HEK293 (cell line): ENCODE results near the gene POM121L2.

Experiments
- GFI1B ChIP-seq: fragments of 450-650 bp; formaldehyde crosslinking; IDR thresholded peaks from 2 replicates; pipeline ENCODE4 v1.5.1; 2016; ENCODE audit warnings: missing biosample characterization, missing genetic modification characterization
- GLI4 ChIP-seq: fragments of 450-650 bp; formaldehyde crosslinking; IDR thresholded peaks from 2 replicates; pipeline ENCODE4 v1.5.1; 2016; ENCODE audit warnings: missing biosample characterization, missing genetic modification characterization
- HIC1 ChIP-seq: fragments of 450-650 bp; formaldehyde crosslinking; IDR thresholded peaks from 2 replicates; pipeline ENCODE4 v1.5.1; 2016; ENCODE audit warnings: missing biosample characterization, missing genetic modification characterization
- HOXD13 ChIP-seq: sonication (generic); formaldehyde crosslinking; IDR thresholded peaks from 2 replicates; pipeline ENCODE4 v1.8.0; 2022; ENCODE audit warnings: missing genetic modification reagents, borderline replicate concordance
- REST ChIP-seq: fragments of 450-650 bp; formaldehyde crosslinking; IDR thresholded peaks from 2 replicates; pipeline ENCODE4 v1.5.1; 2016; ENCODE audit warnings: missing biosample characterization, missing genetic modification characterization
- SETDB1 ChIP-seq: IDR thresholded peaks from one replicate; pipeline ENCODE4 v1.6.1; 2017; ENCODE audit warnings: mild to moderate bottlenecking, low read length, moderate library complexity, mixed read lengths; ENCODE audit not compliant: insufficient read length
- YY1 ChIP-seq: fragments of 450-650 bp; formaldehyde crosslinking; IDR thresholded peaks from 2 replicates; pipeline ENCODE4 v1.5.1; 2018; ENCODE audit warnings: missing biosample characterization, missing genetic modification characterization
- ZBTB17 ChIP-seq: fragments of 450-650 bp; formaldehyde crosslinking; IDR thresholded peaks from 2 replicates; pipeline ENCODE4 v1.5.1; 2016; ENCODE audit warnings: missing biosample characterization, missing genetic modification characterization
- ZNF138 ChIP-seq: fragments of 450-650 bp; formaldehyde crosslinking; IDR thresholded peaks from 2 replicates; pipeline ENCODE4 v1.5.1; 2016; ENCODE audit warnings: missing biosample characterization, missing genetic modification characterization, borderline replicate concordance
- ZNF18 ChIP-seq: fragments of 450-650 bp; formaldehyde crosslinking; IDR thresholded peaks from 2 replicates; pipeline ENCODE4 v1.5.1; 2016; ENCODE audit warnings: missing biosample characterization, missing genetic modification characterization
- ZNF202 ChIP-seq: fragments of 450-650 bp; formaldehyde crosslinking; IDR thresholded peaks from 2 replicates; pipeline ENCODE4 v1.5.1; 2016; ENCODE audit warnings: missing biosample characterization, missing genetic modification characterization, borderline replicate concordance
- ZNF214 ChIP-seq: fragments of 450-650 bp; formaldehyde crosslinking; IDR thresholded peaks from 2 replicates; pipeline ENCODE4 v1.5.1; 2017; ENCODE audit warnings: missing biosample characterization, mild to moderate bottlenecking, missing genetic modification characterization, borderline replicate concordance
- ZNF24 ChIP-seq: fragments of 450-650 bp; formaldehyde crosslinking; IDR thresholded peaks from 2 replicates; pipeline ENCODE4 v1.5.1; 2016; ENCODE audit warnings: missing biosample characterization, missing genetic modification characterization
- ZNF391 ChIP-seq: fragments of 450-650 bp; formaldehyde crosslinking; IDR thresholded peaks from 2 replicates; pipeline ENCODE4 v1.5.1; 2016; ENCODE audit warnings: low read depth, missing biosample characterization, missing genetic modification characterization, borderline replicate concordance
- ZNF48 ChIP-seq: fragments of 450-650 bp; formaldehyde crosslinking; IDR thresholded peaks from 2 replicates; pipeline ENCODE4 v1.5.1; 2016; ENCODE audit warnings: missing biosample characterization, missing genetic modification characterization
- ZNF610 ChIP-seq: fragments of 450-650 bp; formaldehyde crosslinking; IDR thresholded peaks from 2 replicates; pipeline ENCODE4 v1.5.1; 2016; ENCODE audit warnings: missing biosample characterization, missing genetic modification characterization, borderline replicate concordance
- ZNF658 ChIP-seq: fragments of 450-650 bp; formaldehyde crosslinking; IDR thresholded peaks from 2 replicates; pipeline ENCODE4; 2016; ENCODE audit warnings: missing biosample characterization, missing genetic modification characterization
- ZNF660 ChIP-seq: fragments of 450-650 bp; IDR thresholded peaks from 2 replicates; pipeline ENCODE4 v1.5.1; 2018; ENCODE audit warnings: missing biosample characterization, mild to moderate bottlenecking, missing genetic modification characterization
- ZNF677 ChIP-seq: fragments of 450-650 bp; IDR thresholded peaks from 2 replicates; pipeline ENCODE4 v1.5.0; 2018; ENCODE audit warnings: missing biosample characterization, mild to moderate bottlenecking, missing genetic modification characterization, moderate library complexity
- ZNF792 ChIP-seq: fragments of 450-650 bp; formaldehyde crosslinking; IDR thresholded peaks from 2 replicates; pipeline ENCODE4 v1.5.1; 2016; ENCODE audit warnings: missing biosample characterization, missing genetic modification characterization
- ZNF837 ChIP-seq: fragments of 450-650 bp; formaldehyde crosslinking; IDR thresholded peaks from 2 replicates; pipeline ENCODE4 v1.5.1; 2016; ENCODE audit warnings: missing biosample characterization, missing genetic modification characterization
- ZSCAN18 ChIP-seq: fragments of 450-650 bp; formaldehyde crosslinking; IDR thresholded peaks from 2 replicates; pipeline ENCODE4 v1.5.1; 2016; ENCODE audit warnings: missing biosample characterization, missing genetic modification characterization
- ZSCAN5A ChIP-seq: fragments of 450-650 bp; formaldehyde crosslinking; IDR thresholded peaks from 2 replicates; pipeline ENCODE4 v1.5.1; 2016; ENCODE audit warnings: missing biosample characterization, missing genetic modification characterization
- TF ChIP-seq, protein P1 (sequence below): IDR thresholded peaks from 2 replicates; pipeline ENCODE4 v1.6.1; 2011; ENCODE audit warnings: mild to moderate bottlenecking, low read depth, low read length, borderline replicate concordance
- TF ChIP-seq, protein P2 (sequence below): fragments of 450-650 bp; formaldehyde crosslinking; IDR thresholded peaks from 2 replicates; pipeline ENCODE4 v1.5.1; 2016; ENCODE audit warnings: missing biosample characterization, missing genetic modification characterization
- TF ChIP-seq, protein P3 (sequence below): fragments of 450-650 bp; formaldehyde crosslinking; IDR thresholded peaks from 2 replicates; pipeline ENCODE4 v1.5.1; 2016; ENCODE audit warnings: missing biosample characterization, missing genetic modification characterization

The POM121L2 gene

DNA sequence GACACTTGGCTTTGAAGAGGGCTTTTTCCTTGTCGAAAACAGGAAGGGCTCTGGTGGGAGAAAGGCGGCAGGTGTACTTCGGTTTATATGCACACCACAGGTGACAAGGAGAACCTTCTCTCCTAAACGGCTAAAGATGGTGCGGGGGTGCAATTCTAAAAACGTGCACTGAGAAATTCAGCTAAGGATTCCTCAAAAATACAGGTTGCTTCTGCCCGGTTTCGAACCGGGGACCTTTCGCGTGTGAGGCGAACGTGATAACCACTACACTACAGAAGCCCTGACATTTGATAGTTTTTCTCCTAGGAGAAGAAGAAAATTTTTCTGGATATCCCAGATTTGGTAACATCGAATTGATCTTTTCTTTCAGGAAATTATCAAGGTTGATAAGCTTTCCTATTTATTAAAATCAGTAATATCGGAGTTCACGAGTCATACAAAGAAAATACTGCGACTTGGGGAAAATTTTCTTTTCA is 32.0 kb downstream of the POM121L2 start (continued):
- TF ChIP-seq ZSCAN5A (tag by site-specific recombination): no peak
- TF ChIP-seq ZNF18: no peak
- TF ChIP-seq YY1: peak; percentile 49; the same call in 1 of the 2 replicates
- TF ChIP-seq ZNF48: no peak
- TF ChIP-seq GFI1B: 0 out of 2 replicates have a peak, but pooled peaks have one; percentile 28
- TF ChIP-seq ZNF792 (tag by site-specific recombination): no peak
- TF ChIP-seq GLI4 (tag by site-specific recombination): no peak
- TF ChIP-seq, protein P1, sequence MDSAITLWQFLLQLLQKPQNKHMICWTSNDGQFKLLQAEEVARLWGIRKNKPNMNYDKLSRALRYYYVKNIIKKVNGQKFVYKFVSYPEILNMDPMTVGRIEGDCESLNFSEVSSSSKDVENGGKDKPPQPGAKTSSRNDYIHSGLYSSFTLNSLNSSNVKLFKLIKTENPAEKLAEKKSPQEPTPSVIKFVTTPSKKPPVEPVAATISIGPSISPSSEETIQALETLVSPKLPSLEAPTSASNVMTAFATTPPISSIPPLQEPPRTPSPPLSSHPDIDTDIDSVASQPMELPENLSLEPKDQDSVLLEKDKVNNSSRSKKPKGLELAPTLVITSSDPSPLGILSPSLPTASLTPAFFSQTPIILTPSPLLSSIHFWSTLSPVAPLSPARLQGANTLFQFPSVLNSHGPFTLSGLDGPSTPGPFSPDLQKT: no peak
- TF ChIP-seq ZNF202 (tag by site-specific recombination): no peak
- no peak for TF ChIP-seq ZNF214 (tag by site-specific recombination)
- TF ChIP-seq, protein P2, sequence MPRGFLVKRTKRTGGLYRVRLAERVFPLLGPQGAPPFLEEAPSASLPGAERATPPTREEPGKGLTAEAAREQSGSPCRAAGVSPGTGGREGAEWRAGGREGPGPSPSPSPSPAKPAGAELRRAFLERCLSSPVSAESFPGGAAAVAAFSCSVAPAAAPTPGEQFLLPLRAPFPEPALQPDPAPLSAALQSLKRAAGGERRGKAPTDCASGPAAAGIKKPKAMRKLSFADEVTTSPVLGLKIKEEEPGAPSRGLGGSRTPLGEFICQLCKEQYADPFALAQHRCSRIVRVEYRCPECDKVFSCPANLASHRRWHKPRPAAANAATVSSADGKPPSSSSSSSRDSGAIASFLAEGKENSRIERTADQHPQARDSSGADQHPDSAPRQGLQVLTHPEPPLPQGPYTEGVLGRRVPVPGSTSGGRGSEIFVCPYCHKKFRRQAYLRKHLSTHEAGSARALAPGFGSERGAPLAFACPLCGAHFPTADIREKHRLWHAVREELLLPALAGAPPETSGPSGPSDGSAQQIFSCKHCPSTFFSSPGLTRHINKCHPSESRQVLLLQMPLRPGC (tag by site-specific recombination): peak; percentile 47; the same call in 1 of the 2 replicates
- no peak for TF ChIP-seq SETDB1
- no peak for TF ChIP-seq ZNF658
- TF ChIP-seq HIC1 (tag by site-specific recombination): no peak
- TF ChIP-seq ZNF837 (tag by site-specific recombination): no peak
- TF ChIP-seq, protein P3, sequence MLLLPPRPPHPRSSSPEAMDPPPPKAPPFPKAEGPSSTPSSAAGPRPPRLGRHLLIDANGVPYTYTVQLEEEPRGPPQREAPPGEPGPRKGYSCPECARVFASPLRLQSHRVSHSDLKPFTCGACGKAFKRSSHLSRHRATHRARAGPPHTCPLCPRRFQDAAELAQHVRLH (tag by site-specific recombination): peak; percentile 46; the same call in 1 of the 2 replicates
- no peak for TF ChIP-seq ZNF610 (tag by site-specific recombination)
- TF ChIP-seq ZBTB17 (tag by site-specific recombination): 0 out of 2 replicates have a peak, but pooled peaks have one; percentile 5
- TF ChIP-seq ZNF24 (tag by site-specific recombination): no peak
- TF ChIP-seq REST (tag by site-specific recombination): 0 out of 2 replicates have a peak, but pooled peaks have one; percentile 33
- TF ChIP-seq HOXD13 (CRISPR knock-in tag): no peak
- TF ChIP-seq ZNF138 (tag by site-specific recombination): no peak
- TF ChIP-seq ZNF391: 0 out of 2 replicates have a peak, but pooled peaks have one; percentile 42
- TF ChIP-seq ZNF660 (tag by site-specific recombination): peak; percentile 92
- no peak for TF ChIP-seq ZNF677 (tag by site-specific recombination)
- no peak for TF ChIP-seq ZSCAN18 (tag by site-specific recombination)
